Stomach (tissue), 4 donors: Measurements from ENCODE around the gene PWWP2A.

Experiments
- CTCF ChIP-seq, 7 experiments: fragments of 450-650 bp in 4 of 7; fragments of 200-600 bp in 3 of 7; sonication (generic) in 3 of 7; IDR thresholded peaks; one replicate each; pipeline ENCODE4 v1.5.1; 2016 to 2019; ENCODE audit warnings: antibody characterized with exemption in 7 of 7, control low read depth in 2 of 7, mild to moderate bottlenecking in 1 of 7
- EP300 ChIP-seq: sonication (generic); formaldehyde crosslinking; IDR thresholded peaks from one replicate; pipeline ENCODE4 v1.6.1; 2017; ENCODE audit warnings: antibody characterized with exemption
- POLR2A ChIP-seq, 4 donors: fragments of 450-650 bp; IDR thresholded peaks; one replicate each; pipeline ENCODE4 v1.6.1; 2016; ENCODE audit warnings: antibody characterized with exemption in 4 of 4, control low read depth in 2 of 4, mild to moderate bottlenecking in 1 of 4, moderate library complexity in 1 of 4

- TF ChIP-seq CTCF (IDR thresholded peaks at IDR 0.05) (no peak), POLR2A (IDR thresholded peaks at IDR 0.05) (no peak), EP300 (no peak)
These were observed 71.8 kb downstream of the PWWP2A start for GRCh38 chr5:160047423-160047822.
